ENCODE data around the gene NXPH3.
"Not testable (repeated sequence)": the region's sequence is repeated elsewhere in the genome, so short reads cannot be mapped to it uniquely, and the experiment has no call there.

NXPH3 gene

GRCh38 chr17:49575679-49576087, at the start of gene NXPH3:
TSS of gene NXPH3 (plus strand) at chr17:49575871. CDS start at chr17:49576220, 349 bp downstream.
- DNase-seq: peak; percentile 61

GRCh38 chr17:49527927-49528651, 47.6 kb upstream of the NXPH3 start:
- no peak for DNase-seq

GRCh38 chr17:49528966-49529365, 46.7 kb upstream of the NXPH3 start:
- DNase-seq: no peak

GRCh38 chr17:49530118-49530517, 45.6 kb upstream of the NXPH3 start:
- DNase-seq: no peak

- DNase-seq: no peak
Observed at GRCh38 chr17:49543860-49544259, 31.8 kb upstream of the NXPH3 start.

GRCh38 chr17:49545007-49545660, 30.5 kb upstream of the NXPH3 start:
- DNase-seq: no peak

- DNase-seq: no peak
Observed at GRCh38 chr17:49545806-49546545, 29.7 kb upstream of the NXPH3 start.

- DNase-seq: no peak
Observed at GRCh38 chr17:49546546-49547535, 28.8 kb upstream of the NXPH3 start.

GRCh38 chr17:49547566-49547965, 28.1 kb upstream of the NXPH3 start:
- no peak for DNase-seq

GRCh38 chr17:49548051-49548505, 27.6 kb upstream of the NXPH3 start:
- no peak for DNase-seq

- DNase-seq: no peak
Observed at GRCh38 chr17:49548506-49549310, 27.0 kb upstream of the NXPH3 start.

- no peak for DNase-seq
Observed at GRCh38 chr17:49549311-49549605, 26.4 kb upstream of the NXPH3 start.

GRCh38 chr17:49549691-49550678, 25.7 kb upstream of the NXPH3 start:
- no peak for DNase-seq

GRCh38 chr17:49550764-49551163, 24.9 kb upstream of the NXPH3 start:
- not testable (repeated sequence) for DNase-seq

- DNase-seq: no peak
Observed at GRCh38 chr17:49551221-49552069, 24.2 kb upstream of the NXPH3 start.

GRCh38 chr17:49552070-49552751, 23.5 kb upstream of the NXPH3 start:
- no peak for DNase-seq

- DNase-seq: no peak
Observed at GRCh38 chr17:49553676-49554335, 21.9 kb upstream of the NXPH3 start.

All from NCI-H1694 (cell line).